ENCODE measurements around the gene LTF.

The LTF gene

GRCh38 chr3:46490338-46491084 is 25.8 kb upstream of the LTF start:
- DNase-seq: no peak

GRCh38 chr3:46489875-46490274 is 25.2 kb upstream of the LTF start:
- DNase-seq: no peak

- no peak for DNase-seq
Observed at GRCh38 chr3:46489381-46489780, 24.7 kb upstream of the LTF start.

GRCh38 chr3:46488735-46489361 is 24.1 kb upstream of the LTF start:
- peak; percentile 96 for DNase-seq

GRCh38 chr3:46485779-46486175 is 21.1 kb upstream of the LTF start:
- no peak for DNase-seq

- DNase-seq: no peak
Observed at GRCh38 chr3:46484911-46485778, 20.4 kb upstream of the LTF start.

DNA sequence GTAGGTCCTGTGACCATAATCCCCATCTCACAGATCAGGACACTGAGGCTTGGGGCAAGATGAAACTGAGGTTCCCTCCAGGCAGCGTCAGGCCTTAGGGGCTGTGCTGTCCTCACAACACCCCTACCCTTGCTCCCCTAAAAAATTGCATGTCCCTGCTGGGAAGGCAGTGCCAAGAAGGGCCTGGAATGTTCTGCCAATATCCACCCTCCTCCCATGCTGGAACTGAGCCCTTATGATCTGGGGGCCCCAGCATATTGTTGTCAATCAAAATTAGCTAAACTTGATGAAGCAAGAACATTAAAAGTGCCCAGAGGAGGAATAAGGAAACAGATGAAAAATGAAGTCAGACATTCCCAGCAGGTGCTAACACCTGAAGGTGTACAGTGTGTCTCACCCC is 19.7 kb upstream of the LTF start:
- no peak for DNase-seq

DNA sequence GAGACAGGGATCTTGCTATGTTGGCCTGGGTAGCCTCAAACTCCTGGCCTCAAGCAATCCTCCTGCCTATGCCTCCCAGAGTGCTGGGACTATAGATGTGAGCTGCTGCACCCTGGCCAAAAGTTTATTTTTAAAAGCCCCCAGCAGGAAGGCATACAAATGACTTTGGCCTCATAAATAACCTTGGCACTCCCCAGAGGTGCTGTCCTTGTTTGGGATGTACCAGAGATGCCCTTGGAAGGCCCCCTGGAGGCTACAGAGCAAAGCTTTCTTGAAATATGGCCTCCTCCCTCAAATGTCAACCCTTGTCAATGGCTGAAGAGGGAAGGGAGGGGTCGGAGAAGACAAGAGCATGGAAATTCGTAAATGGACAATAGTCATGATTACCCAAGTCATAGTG is 19.1 kb upstream of the LTF start:
- no peak for DNase-seq

DNA sequence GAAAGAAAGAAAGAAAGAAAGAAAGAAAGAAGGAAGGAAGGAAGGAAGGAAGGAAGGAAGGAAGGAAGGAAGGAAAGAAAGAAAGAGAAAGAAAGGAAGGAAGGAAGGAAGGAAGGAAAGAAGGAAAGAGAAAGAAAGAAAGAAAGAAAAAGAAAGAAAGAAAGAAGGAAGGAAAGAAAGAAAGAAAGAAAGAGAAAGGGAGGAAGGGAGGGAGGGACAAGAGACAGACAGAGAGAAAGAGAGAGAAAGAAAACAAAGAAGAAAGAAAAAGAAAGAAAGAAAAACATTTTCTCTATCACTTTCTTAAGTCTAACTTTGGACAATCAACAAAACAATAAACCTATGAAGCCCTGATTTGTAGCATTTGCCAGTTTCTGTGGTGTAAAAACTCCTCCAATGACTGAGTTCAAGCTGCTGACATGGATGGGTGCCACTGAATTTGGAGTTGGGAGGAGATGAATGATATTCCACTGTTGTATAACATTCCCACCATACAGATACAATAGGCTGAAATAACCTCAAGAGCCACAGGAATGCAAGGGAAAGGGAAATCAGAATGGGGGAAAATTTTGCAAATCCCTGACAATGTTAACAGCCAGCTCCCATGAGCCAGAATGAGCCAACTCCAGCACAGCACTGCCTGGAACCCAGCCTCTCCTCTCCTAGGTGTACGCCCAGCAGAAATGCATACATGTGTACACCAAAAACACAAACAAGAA is 18.1 kb upstream of the LTF start:
- no peak for DNase-seq

- no peak for DNase-seq
Observed at GRCh38 chr3:46481636-46482035, 16.9 kb upstream of the LTF start.

GRCh38 chr3:46480491-46481195 is 15.9 kb upstream of the LTF start:
- no peak for DNase-seq

- DNase-seq: no peak
Observed at GRCh38 chr3:46479696-46480095, 15.0 kb upstream of the LTF start.

- no peak for DNase-seq
Observed at GRCh38 chr3:46479021-46479420, 14.3 kb upstream of the LTF start.

GRCh38 chr3:46478341-46478740 is 13.6 kb upstream of the LTF start:
- DNase-seq: no peak

DNA sequence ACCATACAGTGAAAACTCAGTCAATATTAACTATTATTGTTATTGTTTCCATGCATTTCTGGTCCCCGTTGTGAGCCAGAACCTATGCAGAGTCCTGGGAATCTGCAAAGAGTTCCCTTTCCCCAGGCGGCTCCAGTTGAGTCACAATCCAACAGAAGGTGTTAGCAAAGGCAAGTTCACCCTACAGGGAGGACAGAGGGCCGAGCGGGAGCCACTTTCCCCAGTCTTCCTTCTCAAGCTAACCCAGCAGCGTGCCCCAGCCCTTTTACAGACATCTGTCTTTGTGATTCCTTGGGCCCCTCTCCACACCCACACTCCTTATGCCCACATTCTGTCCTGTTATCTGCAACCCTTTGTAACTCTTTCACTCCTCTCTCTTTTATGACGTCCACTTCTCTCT is 13.1 kb upstream of the LTF start:
- no peak for DNase-seq

GRCh38 chr3:46477145-46477544 is 12.4 kb upstream of the LTF start:
- no peak for DNase-seq

- no peak for DNase-seq
Observed at GRCh38 chr3:46472736-46473135, 8.0 kb upstream of the LTF start.

GRCh38 chr3:46471371-46471914 is 6.7 kb upstream of the LTF start:
- no peak for DNase-seq

GRCh38 chr3:46470831-46471230 is 6.1 kb upstream of the LTF start:
- no peak for DNase-seq

DNA sequence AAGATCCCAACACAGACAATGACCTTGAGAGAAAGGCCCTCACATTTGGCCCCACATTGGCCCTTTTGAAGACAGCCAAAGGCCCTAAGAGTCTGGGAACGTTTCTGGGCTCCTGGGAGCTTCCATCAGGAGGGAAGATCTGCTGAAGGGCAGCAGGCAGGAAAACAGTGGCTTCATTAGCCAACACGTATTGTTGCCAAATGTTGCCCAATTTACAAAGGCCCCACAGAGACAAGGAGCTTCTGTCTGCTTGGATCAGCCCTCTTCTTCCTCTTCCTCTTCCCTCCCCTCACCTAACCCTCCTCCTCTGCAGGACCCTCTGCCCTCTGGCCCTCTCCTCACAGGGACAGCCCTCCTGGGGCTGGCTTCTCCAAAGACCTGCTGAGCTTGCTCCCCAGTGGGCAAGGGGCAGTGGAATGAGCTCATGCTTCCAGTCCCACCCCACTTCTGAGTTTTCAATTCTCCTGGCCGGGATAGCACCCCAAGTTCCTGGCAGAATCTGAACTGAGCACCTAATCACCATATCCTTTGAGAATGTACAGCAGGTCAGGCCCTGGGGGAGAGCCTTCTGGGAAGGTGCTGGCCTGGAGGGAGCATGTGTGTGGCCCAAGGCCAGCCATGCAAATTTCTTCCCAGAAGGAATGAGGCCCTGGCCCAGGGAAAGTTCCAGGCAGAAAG is 5.1 kb upstream of the LTF start:
- DNase-seq: no peak

GRCh38 chr3:46468753-46469600 is 4.3 kb upstream of the LTF start:
- no peak for DNase-seq

Measured in activated T-cell treated with anti-CD3 and anti-CD28 coated beads, Interleukin-2, amount 50 U/mL, for 48 hours (primary cell).